Caco-2 (cell line): ENCODE measurements around the gene ADGRF4. TPM values are rescaled to one million over a fixed set of nuclear protein-coding genes. Genes with fewer than 3 reads are reported as not detected.

Experiments
- BruUV-seq: library from RNA; stranded (reverse); fragments of 400-500 nt; replicated peaks from 2 replicates; lab custom pipeline; 2021; lab: Mats Ljungman, UMichigan
- CTCF ChIA-PET: fragments of 300-600 bp; sonication (Branson Sonifier 250); formaldehyde crosslinking; loops from one replicate; lab custom pipeline; 2022; ENCODE audit warnings: antibody characterized with exemption; lab: Charles Lee
- POLR2A ChIA-PET: fragments of 300-600 bp; sonication (Branson Sonifier 250); formaldehyde crosslinking; loops from one replicate; lab custom pipeline; 2022; ENCODE audit warnings: antibody characterized with exemption; lab: Charles Lee
- DNase-seq, 2 experiments: peaks; one replicate each; pipeline versions ENCODE4 v3.0.0 to v3.0.0-alpha.2; 2020 to 2022
- H3K27me3 ChIP-seq: replicated peaks from 2 replicates; pipeline ENCODE4 v1.6.0; 2011; ENCODE audit warnings: low read length; ENCODE audit not compliant: control insufficient read depth, insufficient read depth
- H3K36me3 ChIP-seq: 2 replicates; pipeline ENCODE4 v1.5.1; 2011; ENCODE audit warnings: low read length; ENCODE audit not compliant: control insufficient read depth, insufficient read depth
- H3K4me1 ChIP-seq: fragments of 250-450 bp; sonication (Bioruptor Pico); 2 replicates; pipeline ENCODE4 v1.5.1; 2020; ENCODE audit warnings: mild to moderate bottlenecking
- H3K4me3 ChIP-seq: 2 replicates; pipeline ENCODE4 v1.5.1; 2011; ENCODE audit warnings: low read depth, mild to moderate bottlenecking, control low read depth, low read length
- H3K9me3 ChIP-seq: fragments of 250-450 bp; sonication (Bioruptor Pico); 2 replicates; pipeline ENCODE4 v1.5.1; 2020; ENCODE audit warnings: mild to moderate bottlenecking, moderate library complexity
- H3K27ac Mint-ChIP-seq: one replicate; pipeline ENCODE4 v1.8.0; 2022; ENCODE audit warnings: mixed read lengths; ENCODE audit not compliant: unreplicated experiment
- H3K27me3 Mint-ChIP-seq: one replicate; pipeline ENCODE4 v1.8.0; 2022; ENCODE audit warnings: mixed read lengths; ENCODE audit not compliant: insufficient read depth, unreplicated experiment
- H3K36me3 Mint-ChIP-seq: one replicate; pipeline ENCODE4 v1.8.0; 2022; ENCODE audit warnings: mild to moderate bottlenecking, mixed read lengths; ENCODE audit not compliant: insufficient read depth, unreplicated experiment
- H3K4me1 Mint-ChIP-seq: one replicate; pipeline ENCODE4 v1.8.0; 2022; ENCODE audit warnings: low read depth, mixed read lengths; ENCODE audit not compliant: unreplicated experiment
- H3K4me3 Mint-ChIP-seq: one replicate; pipeline ENCODE4 v1.8.0; 2022; ENCODE audit warnings: mild to moderate bottlenecking, moderate library complexity, mixed read lengths; ENCODE audit not compliant: unreplicated experiment
- H3K9me3 Mint-ChIP-seq: one replicate; pipeline ENCODE4 v1.8.0; 2022; ENCODE audit warnings: mixed read lengths; ENCODE audit not compliant: unreplicated experiment
- intact Hi-C: fragments of 100-400 bp; cut with micrococcal nuclease; formaldehyde crosslinking; loops from one replicate; pipeline ENCODE4 v1.10.0; 2022; ENCODE audit not compliant: unreplicated experiment
- total RNA-seq: library from RNA; stranded (reverse); gene quantifications from 2 replicates; pipeline ENCODE4 v1.2.3, GENCODE V29; 2022
- TF ChIP-seq, protein P1 (sequence below), 2 experiments: fragments of 200-600 bp in 1 of 2; IDR thresholded peaks; 1 replicate in 1 of 2; 2 replicates in 1 of 2; pipeline versions ENCODE4 v1.5.1 to v1.8.0; 2011 to 2022; ENCODE audit warnings: antibody characterized with exemption in 1 of 2, control low read depth in 1 of 2, inconsistent platforms in 1 of 2, low read depth in 1 of 2, low read length in 1 of 2, mild to moderate bottlenecking in 1 of 2, moderate library complexity in 1 of 2; ENCODE audit not compliant: insufficient read depth in 1 of 2, severe bottlenecking in 1 of 2, unreplicated experiment in 1 of 2

The ADGRF4 gene
- total RNA-seq, 1 experiment from 2014 or later = 10.6 TPM

- CTCF ChIA-PET = no interaction called here
- DNase-seq = no peak
Observed at GRCh38 chr6:47665112-47665511, 33.3 kb upstream of the ADGRF4 start.

DNA sequence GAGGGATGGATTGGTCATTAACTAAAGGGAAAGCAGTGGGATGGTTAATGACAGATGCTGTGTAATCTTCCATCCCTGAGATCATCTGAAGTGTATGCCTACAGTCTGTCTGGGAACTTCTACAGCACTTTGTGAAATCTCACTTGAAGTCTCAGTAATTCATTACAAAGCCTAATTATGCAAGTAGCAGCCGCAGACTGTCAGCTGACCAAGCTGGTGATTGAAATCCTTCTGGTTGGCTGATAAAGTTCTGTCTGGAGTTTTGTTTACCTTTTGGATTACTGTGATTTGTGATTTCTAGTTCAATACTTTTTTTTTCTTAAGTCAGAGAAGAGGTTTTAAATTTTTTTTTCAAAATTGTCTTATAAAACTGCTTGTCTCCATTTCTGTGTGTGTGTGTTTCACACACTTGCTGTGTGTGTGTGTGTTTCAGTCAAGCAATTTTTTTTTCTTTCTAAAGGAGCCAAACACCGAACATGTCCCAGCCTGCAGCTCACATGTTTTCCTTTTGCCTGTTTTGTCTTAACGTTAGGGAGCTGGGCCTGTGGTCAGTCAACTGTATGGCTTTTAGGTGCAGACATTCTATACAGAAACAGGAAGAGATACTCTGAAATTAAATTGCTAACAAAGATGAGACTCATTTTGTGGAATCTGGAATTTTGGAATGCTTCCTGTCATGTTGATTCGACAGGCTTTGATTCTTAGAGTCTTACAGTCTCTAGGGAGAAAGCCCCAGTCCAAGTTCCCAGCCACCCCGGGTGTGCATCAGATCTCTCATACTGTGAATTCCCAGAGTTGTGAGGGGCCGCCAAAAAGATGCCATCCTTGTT lies 28.5 kb upstream of the ADGRF4 start:
- Histone ChIP-seq H3K9me3 (no peaks in the 10 kb centered on the region), H3K4me1 (peaks cover 15% of the 10 kb centered on the region), H3K4me3 (no peak overlapping the region), H3K27me3 (no peaks in the 10 kb centered on the region), H3K36me3 (no peaks in the 10 kb centered on the region)
- Mint-ChIP-seq H3K27ac (peak overlapping the region; percentile 74), H3K27me3 (no peaks in the 10 kb centered on the region), H3K36me3 (no peaks in the 10 kb centered on the region), H3K4me1 (peaks cover 9% of the 10 kb centered on the region), H3K4me3 (peak overlapping the region; percentile 64), H3K9me3 (no peaks in the 10 kb centered on the region)
- ChIA-PET CTCF (interaction anchor here (1.4 kb wide), 3 partner anchors 13 to 64 kb away, joined by 3 to 5 read pairs (median 3); no protein-coding TSS in a partner anchor), POLR2A (interaction anchor here (0.6 kb wide), 1 partner anchor 64 kb away, joined by 3 read pairs; no protein-coding TSS in a partner anchor)
- DNase-seq = peak in 1 of 2 experiments; percentile 47
- TF ChIP-seq, protein P1, sequence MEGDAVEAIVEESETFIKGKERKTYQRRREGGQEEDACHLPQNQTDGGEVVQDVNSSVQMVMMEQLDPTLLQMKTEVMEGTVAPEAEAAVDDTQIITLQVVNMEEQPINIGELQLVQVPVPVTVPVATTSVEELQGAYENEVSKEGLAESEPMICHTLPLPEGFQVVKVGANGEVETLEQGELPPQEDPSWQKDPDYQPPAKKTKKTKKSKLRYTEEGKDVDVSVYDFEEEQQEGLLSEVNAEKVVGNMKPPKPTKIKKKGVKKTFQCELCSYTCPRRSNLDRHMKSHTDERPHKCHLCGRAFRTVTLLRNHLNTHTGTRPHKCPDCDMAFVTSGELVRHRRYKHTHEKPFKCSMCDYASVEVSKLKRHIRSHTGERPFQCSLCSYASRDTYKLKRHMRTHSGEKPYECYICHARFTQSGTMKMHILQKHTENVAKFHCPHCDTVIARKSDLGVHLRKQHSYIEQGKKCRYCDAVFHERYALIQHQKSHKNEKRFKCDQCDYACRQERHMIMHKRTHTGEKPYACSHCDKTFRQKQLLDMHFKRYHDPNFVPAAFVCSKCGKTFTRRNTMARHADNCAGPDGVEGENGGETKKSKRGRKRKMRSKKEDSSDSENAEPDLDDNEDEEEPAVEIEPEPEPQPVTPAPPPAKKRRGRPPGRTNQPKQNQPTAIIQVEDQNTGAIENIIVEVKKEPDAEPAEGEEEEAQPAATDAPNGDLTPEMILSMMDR (IDR thresholded peaks at IDR 0.05; ENCODE audit: insufficient read depth in 1 of 2, low read depth in 1 of 2, low read length in 1 of 2, severe bottlenecking in 1 of 2, unreplicated experiment in 1 of 2) = no peak
- intact Hi-C loops = loop anchor here (1.0 kb wide), 2 partner anchors 10 to 28 kb away; partner anchors contain the start of gene ADGRF4
- no TSS peak for BruUV-seq

More at GRCh38 chr6:47665112-47665511, 33.3 kb upstream of the ADGRF4 start:
- Mint-ChIP-seq H3K27ac (no peak overlapping the region), H3K36me3 (no peaks in the 10 kb centered on the region), H3K27me3 (no peaks in the 10 kb centered on the region), H3K9me3 (no peaks in the 10 kb centered on the region), H3K4me1 (peaks cover 21% of the 10 kb centered on the region), H3K4me3 (no peak overlapping the region)
- Histone ChIP-seq H3K4me3 (no peak overlapping the region), H3K4me1 (peaks cover 12% of the 10 kb centered on the region), H3K36me3 (no peaks in the 10 kb centered on the region), H3K9me3 (no peaks in the 10 kb centered on the region), H3K27me3 (no peaks in the 10 kb centered on the region)
- TF ChIP-seq, protein P1 (IDR thresholded peaks at IDR 0.05; ENCODE audit: insufficient read depth in 1 of 2, low read depth in 1 of 2, low read length in 1 of 2, severe bottlenecking in 1 of 2, unreplicated experiment in 1 of 2) = no peak
- intact Hi-C loops = no loop called here
- BruUV-seq = no TSS peak
- POLR2A ChIA-PET = no interaction called here

- Mint-ChIP-seq H3K4me1 (peaks cover 9% of the 10 kb centered on the region), H3K4me3 (no peak overlapping the region), H3K36me3 (no peaks in the 10 kb centered on the region), H3K27me3 (no peaks in the 10 kb centered on the region), H3K27ac (no peak overlapping the region), H3K9me3 (no peaks in the 10 kb centered on the region)
- CTCF ChIA-PET = interaction anchor here (1.4 kb wide), 2 partner anchors 39 to 64 kb away, joined by 3 to 5 read pairs; no protein-coding TSS in a partner anchor
- Histone ChIP-seq H3K36me3 (no peaks in the 10 kb centered on the region), H3K4me3 (no peak overlapping the region), H3K4me1 (peaks cover 15% of the 10 kb centered on the region), H3K27me3 (no peaks in the 10 kb centered on the region), H3K9me3 (no peaks in the 10 kb centered on the region)
- no TSS peak for BruUV-seq
- TF ChIP-seq, protein P1 (IDR thresholded peaks at IDR 0.05; ENCODE audit: insufficient read depth in 1 of 2, low read depth in 1 of 2, low read length in 1 of 2, severe bottlenecking in 1 of 2, unreplicated experiment in 1 of 2) = no peak
- POLR2A ChIA-PET = no interaction called here
- DNase-seq = no peak
- intact Hi-C loops = loop anchor here (1.0 kb wide), 1 partner anchor 27 kb away; the partner anchor contains the start of gene ADGRF4
Observed at GRCh38 chr6:47670851-47671250, 27.5 kb upstream of the ADGRF4 start.
